ENCODE data around the gene SEPSECS.

DNA sequence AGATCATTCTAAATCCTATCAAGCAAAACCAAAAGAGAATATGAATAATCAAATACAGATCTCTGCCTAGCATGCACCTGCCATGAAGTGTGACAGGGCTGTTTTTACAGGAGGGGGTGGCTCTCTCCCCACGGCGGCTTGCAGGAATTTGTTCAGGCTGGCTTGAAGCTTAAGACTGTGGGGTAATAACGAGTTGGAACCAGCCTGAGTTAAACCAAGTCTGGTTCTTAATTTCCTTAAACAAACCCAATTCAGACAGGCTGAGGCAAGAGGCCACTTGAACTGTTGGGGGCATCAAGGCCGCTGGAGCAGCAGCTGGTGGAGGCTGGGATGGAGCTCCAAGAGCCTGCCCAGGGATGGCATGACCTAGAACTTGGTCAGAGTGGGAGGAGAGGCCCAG lies 84.4 kb downstream of the SEPSECS start:
- TF ChIP-seq POLR2A (IDR thresholded peaks at IDR 0.05) = no peak
- TF ChIP-seq, protein P1, sequence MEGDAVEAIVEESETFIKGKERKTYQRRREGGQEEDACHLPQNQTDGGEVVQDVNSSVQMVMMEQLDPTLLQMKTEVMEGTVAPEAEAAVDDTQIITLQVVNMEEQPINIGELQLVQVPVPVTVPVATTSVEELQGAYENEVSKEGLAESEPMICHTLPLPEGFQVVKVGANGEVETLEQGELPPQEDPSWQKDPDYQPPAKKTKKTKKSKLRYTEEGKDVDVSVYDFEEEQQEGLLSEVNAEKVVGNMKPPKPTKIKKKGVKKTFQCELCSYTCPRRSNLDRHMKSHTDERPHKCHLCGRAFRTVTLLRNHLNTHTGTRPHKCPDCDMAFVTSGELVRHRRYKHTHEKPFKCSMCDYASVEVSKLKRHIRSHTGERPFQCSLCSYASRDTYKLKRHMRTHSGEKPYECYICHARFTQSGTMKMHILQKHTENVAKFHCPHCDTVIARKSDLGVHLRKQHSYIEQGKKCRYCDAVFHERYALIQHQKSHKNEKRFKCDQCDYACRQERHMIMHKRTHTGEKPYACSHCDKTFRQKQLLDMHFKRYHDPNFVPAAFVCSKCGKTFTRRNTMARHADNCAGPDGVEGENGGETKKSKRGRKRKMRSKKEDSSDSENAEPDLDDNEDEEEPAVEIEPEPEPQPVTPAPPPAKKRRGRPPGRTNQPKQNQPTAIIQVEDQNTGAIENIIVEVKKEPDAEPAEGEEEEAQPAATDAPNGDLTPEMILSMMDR (IDR thresholded peaks at IDR 0.05) = no peak

Measured in Peyer's patch (tissue), 4 donors.